Measurements from ENCODE around the gene CTTN. TPM values are rescaled to one million over a fixed set of nuclear protein-coding genes. Genes with fewer than 3 reads are reported as not detected.

Gene CTTN
- 412 and 460 TPM in 2 replicates for total RNA-seq

DNA sequence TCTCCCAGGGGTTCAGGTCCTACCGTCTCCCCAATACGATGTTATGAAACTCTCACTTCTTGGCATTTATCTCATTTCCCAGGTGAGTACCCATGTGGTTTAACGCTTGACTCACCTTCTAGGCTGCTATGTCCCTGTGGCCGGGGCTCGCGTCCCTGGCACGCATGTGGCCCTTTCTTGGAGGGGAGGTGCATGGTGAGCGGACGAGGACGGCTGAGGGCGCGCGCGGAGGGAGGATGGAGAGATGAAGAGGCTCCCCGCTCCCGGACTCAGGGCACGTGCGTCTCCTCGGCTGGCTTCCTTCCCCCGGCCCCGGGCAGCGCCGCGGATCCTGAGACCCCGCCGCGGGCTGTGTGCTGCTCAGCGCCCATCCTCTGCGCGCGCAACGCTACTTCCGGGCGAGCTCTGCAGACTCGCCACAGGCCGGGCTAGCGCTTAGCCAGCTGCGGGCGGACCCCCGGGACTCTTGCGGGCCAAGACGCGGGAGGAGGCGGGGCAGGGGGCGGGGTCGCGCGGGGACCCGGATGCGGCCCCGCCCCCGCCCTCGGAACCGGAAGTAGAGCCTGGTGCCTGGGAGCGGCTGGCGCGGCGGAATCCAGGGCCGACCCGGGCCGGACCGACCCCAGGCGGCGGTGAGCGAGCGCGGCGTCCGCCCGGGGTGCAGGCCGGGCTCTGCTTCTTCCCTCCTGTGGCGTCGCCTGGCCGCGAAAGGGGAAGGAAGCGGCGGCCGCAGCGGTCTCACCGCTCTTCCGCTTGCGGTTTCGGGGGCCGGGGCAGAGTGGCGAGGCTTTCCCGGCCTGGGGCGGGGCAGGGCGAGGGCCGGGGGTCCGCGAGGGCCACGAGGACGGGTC lies at the start of gene CTTN:
Gene CTTN, plus strand, starts transcription at position 547 of the 851 bp plus-strand sequence. CDS start 8,769 bp downstream, outside the sequence.
- peaks cover 3% of the 10 kb centered on the region for H3K36me3 ChIP-seq (ENCODE audit: control insufficient read depth, insufficient read depth, low read length)
- H3K4me3 ChIP-seq (ENCODE audit: low read depth, low read length): peak within 1 kb of the TSS; percentile 92
- FAIRE-seq (no peak), DNase-seq (ENCODE audit: low read depth) (peak; percentile 74)
- TF ChIP-seq, protein P1, sequence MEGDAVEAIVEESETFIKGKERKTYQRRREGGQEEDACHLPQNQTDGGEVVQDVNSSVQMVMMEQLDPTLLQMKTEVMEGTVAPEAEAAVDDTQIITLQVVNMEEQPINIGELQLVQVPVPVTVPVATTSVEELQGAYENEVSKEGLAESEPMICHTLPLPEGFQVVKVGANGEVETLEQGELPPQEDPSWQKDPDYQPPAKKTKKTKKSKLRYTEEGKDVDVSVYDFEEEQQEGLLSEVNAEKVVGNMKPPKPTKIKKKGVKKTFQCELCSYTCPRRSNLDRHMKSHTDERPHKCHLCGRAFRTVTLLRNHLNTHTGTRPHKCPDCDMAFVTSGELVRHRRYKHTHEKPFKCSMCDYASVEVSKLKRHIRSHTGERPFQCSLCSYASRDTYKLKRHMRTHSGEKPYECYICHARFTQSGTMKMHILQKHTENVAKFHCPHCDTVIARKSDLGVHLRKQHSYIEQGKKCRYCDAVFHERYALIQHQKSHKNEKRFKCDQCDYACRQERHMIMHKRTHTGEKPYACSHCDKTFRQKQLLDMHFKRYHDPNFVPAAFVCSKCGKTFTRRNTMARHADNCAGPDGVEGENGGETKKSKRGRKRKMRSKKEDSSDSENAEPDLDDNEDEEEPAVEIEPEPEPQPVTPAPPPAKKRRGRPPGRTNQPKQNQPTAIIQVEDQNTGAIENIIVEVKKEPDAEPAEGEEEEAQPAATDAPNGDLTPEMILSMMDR (IDR thresholded peaks at IDR 0.05; ENCODE audit: insufficient read depth, low read length, severe bottlenecking): no peak
- no peaks in the 10 kb centered on the region for H3K27me3 ChIP-seq (ENCODE audit: control insufficient read depth, insufficient read depth, low read length)

DNA sequence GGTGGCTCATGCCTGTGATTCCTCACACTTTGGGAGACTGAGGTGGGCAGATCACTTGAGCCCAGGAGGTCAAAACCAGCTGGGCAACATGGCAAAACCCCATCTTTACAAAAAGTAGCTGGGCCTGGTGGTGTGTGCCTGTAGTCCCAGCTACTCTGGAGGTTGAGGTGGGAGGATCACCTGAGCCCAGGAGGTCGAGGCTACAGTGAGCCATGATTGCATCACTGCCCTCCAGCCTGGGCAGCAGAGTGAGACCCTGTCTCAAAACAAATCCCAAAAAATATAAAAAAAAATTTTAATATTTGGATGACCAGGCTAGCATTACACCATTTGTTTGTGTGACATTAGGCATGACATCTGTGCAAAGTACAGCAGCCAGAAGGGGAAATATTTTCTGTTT lies 49.7 kb upstream of the CTTN start:
- DNase-seq (ENCODE audit: low read depth) (no peak), FAIRE-seq (no peak)
- no peaks in the 10 kb centered on the region for H3K27me3 ChIP-seq (ENCODE audit: control insufficient read depth, insufficient read depth, low read length)
- H3K36me3 ChIP-seq (ENCODE audit: control insufficient read depth, insufficient read depth, low read length): peaks cover 15% of the 10 kb centered on the region
- H3K4me3 ChIP-seq (ENCODE audit: low read depth, low read length): no peak overlapping the region
- TF ChIP-seq, protein P1 (IDR thresholded peaks at IDR 0.05; ENCODE audit: insufficient read depth, low read length, severe bottlenecking): no peak

DNA sequence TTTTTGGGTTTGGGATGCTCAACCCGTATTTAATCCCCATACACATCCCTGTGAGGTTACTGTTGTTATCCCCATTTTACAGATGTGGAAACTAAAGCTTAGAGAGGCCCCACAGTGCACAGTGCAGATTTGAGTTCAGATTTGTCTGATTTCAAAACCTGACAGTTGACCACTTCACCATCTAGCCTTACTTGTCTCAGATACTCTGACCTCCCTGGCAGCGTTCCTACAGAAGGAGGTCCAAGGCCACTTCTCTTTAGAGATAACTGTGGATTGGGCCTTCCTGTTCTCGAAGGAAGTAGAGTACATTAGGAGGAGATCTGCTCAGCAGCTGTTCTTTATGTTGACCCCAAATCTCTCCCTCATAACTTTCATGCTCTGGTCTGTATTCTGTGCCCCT lies 46.7 kb upstream of the CTTN start:
- DNase-seq (ENCODE audit: low read depth): no peak
- TF ChIP-seq, protein P1 (IDR thresholded peaks at IDR 0.05; ENCODE audit: insufficient read depth, low read length, severe bottlenecking): no peak
- H3K36me3 ChIP-seq (ENCODE audit: control insufficient read depth, insufficient read depth, low read length): peaks cover 23% of the 10 kb centered on the region
- H3K4me3 ChIP-seq (ENCODE audit: low read depth, low read length): no peak overlapping the region
- no peak for FAIRE-seq
- H3K27me3 ChIP-seq (ENCODE audit: control insufficient read depth, insufficient read depth, low read length): no peaks in the 10 kb centered on the region

DNA sequence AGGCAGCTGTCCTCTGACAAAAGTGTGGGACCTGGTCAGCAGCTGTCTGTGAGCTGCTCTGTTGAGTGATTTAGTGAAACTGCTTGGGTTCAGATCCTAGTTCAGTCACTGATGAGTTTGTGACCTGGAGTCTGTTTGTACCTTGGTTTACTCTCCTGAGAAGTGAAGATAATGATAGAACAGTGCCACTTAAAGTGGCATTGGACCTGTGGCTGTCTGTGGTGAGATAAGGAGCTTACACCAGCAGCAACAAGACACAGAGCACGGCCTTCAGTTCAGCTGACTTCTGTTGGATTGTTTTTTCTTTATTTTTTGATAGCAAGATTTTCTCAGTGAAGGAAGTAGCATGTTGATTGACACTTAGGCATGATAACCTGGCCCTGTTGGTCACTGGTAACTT lies 46.2 kb upstream of the CTTN start:
- DNase-seq (ENCODE audit: low read depth): no peak
- TF ChIP-seq, protein P1 (IDR thresholded peaks at IDR 0.05; ENCODE audit: insufficient read depth, low read length, severe bottlenecking): no peak
- H3K36me3 ChIP-seq (ENCODE audit: control insufficient read depth, insufficient read depth, low read length): peaks cover 23% of the 10 kb centered on the region
- H3K4me3 ChIP-seq (ENCODE audit: low read depth, low read length): no peak overlapping the region
- FAIRE-seq: peak; percentile 75
- H3K27me3 ChIP-seq (ENCODE audit: control insufficient read depth, insufficient read depth, low read length): no peaks in the 10 kb centered on the region

DNA sequence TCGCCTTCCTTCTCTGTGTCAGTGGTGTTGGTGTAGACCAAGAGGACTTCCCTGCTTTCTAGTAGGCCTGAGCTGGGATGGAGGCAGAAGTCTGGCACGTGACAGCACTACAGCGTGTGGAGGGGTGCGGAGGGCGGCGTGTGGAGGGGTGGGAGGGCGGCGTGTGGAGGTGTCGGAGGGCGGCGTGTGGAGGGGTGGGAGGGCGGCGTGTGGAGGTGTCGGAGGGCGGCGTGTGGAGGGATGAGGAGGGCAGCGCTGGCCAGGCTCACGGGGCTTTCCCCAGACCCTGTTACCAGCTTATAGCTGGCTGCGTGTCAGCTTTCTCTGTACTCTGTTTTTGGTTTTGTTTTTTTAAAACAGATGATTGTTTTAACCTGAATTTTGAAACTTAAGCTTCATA lies 45.7 kb upstream of the CTTN start:
- no peaks in the 10 kb centered on the region for H3K27me3 ChIP-seq (ENCODE audit: control insufficient read depth, insufficient read depth, low read length)
- TF ChIP-seq, protein P1 (IDR thresholded peaks at IDR 0.05; ENCODE audit: insufficient read depth, low read length, severe bottlenecking): no peak
- peaks cover 23% of the 10 kb centered on the region for H3K36me3 ChIP-seq (ENCODE audit: control insufficient read depth, insufficient read depth, low read length)
- FAIRE-seq (no peak), DNase-seq (ENCODE audit: low read depth) (no peak)
- no peak overlapping the region for H3K4me3 ChIP-seq (ENCODE audit: low read depth, low read length)

Data from bronchial epithelial cell (primary cell).